ENCODE results near the gene CBX6. TPM values are rescaled to one million over a fixed set of nuclear protein-coding genes. Genes with fewer than 3 reads are reported as not detected.

CBX6 gene
- total RNA-seq, 1 experiment from 2014 or later: 31.4 TPM

DNA sequence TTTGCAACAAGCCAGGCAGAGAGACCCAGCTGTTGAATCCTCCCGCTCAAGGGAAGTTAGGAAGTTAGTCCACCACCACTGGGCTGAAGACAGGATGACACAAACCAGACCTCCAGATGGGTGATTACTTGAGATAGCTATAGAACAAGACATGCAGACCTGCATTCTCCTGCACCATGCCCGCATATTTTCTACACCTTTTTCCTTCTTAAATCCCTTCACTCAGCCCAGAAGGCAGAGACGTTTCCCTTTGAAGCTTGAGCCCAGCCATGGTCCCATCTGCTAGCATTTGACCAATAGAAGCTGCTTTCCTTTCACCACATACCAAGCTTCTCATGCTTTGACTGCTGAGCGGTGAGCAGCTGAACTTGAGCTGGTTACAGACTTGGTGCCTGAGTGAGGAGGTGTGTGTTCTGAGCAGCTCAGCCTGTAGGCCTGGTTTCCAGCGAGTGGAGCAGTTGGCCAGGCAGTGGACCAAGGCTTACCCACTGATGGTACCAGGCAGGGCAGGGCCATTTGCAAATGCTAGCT is 29.2 kb upstream of the CBX6 start:
- Histone ChIP-seq H2BK20ac (ENCODE audit: low read depth, low read length, poor library complexity, severe bottlenecking) (no peak overlapping the region), H4K20me1 (ENCODE audit: control insufficient read depth, insufficient read depth, insufficient read length) (no peaks in the 10 kb centered on the region), H2BK12ac (ENCODE audit: insufficient read length, low read depth, low read length) (no peak overlapping the region), H3K9ac (ENCODE audit: extremely low read depth, insufficient read length, low read length) (no peak overlapping the region), H3K23me2 (ENCODE audit: insufficient read length, low read depth, low read length, poor library complexity, severe bottlenecking) (no peaks in the 10 kb centered on the region), H4K5ac (ENCODE audit: insufficient read length, low read depth, low read length) (no peak overlapping the region), H3K14ac (ENCODE audit: insufficient read depth, low read length) (no peak overlapping the region), H2AFZ (ENCODE audit: low read length) (no peak overlapping the region), H3K27me3 (ENCODE audit: insufficient read depth, low read length) (no peaks in the 10 kb centered on the region), H3K4me1 (ENCODE audit: insufficient read depth, low read length) (no peaks in the 10 kb centered on the region), H3K4ac (ENCODE audit: low read depth, low read length) (no peak overlapping the region), H3K18ac (ENCODE audit: insufficient read length, low read depth, low read length) (no peak overlapping the region), H3K79me2 (ENCODE audit: insufficient read depth, low read length) (no peaks in the 10 kb centered on the region), H3K56ac (ENCODE audit: insufficient read length, low read depth, low read length) (no peak overlapping the region), H2BK15ac (ENCODE audit: low read depth, low read length) (no peak overlapping the region), H3K9me3 (ENCODE audit: control insufficient read depth, low read depth, low read length) (no peaks in the 10 kb centered on the region), H2BK5ac (ENCODE audit: insufficient read length, low read length) (no peak overlapping the region), H3K79me1 (ENCODE audit: insufficient read depth, low read depth, low read length, poor library complexity, severe bottlenecking) (no peaks in the 10 kb centered on the region), H2BK120ac (ENCODE audit: low read depth, low read length, poor library complexity, severe bottlenecking) (no peak overlapping the region), H4K91ac (ENCODE audit: insufficient read length, low read depth, low read length) (no peak overlapping the region), H3K27ac (ENCODE audit: insufficient read length, low read depth, low read length) (no peak overlapping the region), H2AK5ac (ENCODE audit: insufficient read length, low read length) (no peak overlapping the region), H3K23ac (ENCODE audit: insufficient read length, low read depth, low read length) (no peak overlapping the region), H4K8ac (replicated peaks; ENCODE audit: insufficient read length, low read depth, low read length) (no peak overlapping the region), H3T11ph (ENCODE audit: low read length) (no peak overlapping the region), H3K4me2 (ENCODE audit: insufficient read depth, insufficient read length, low read length) (no peak overlapping the region)
- H3K27me3 Mint-ChIP-seq (ENCODE audit: low read depth): peaks cover 12% of the 10 kb centered on the region
- TF ChIP-seq, protein P1, sequence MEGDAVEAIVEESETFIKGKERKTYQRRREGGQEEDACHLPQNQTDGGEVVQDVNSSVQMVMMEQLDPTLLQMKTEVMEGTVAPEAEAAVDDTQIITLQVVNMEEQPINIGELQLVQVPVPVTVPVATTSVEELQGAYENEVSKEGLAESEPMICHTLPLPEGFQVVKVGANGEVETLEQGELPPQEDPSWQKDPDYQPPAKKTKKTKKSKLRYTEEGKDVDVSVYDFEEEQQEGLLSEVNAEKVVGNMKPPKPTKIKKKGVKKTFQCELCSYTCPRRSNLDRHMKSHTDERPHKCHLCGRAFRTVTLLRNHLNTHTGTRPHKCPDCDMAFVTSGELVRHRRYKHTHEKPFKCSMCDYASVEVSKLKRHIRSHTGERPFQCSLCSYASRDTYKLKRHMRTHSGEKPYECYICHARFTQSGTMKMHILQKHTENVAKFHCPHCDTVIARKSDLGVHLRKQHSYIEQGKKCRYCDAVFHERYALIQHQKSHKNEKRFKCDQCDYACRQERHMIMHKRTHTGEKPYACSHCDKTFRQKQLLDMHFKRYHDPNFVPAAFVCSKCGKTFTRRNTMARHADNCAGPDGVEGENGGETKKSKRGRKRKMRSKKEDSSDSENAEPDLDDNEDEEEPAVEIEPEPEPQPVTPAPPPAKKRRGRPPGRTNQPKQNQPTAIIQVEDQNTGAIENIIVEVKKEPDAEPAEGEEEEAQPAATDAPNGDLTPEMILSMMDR (conservative IDR thresholded peaks at IDR 0.05): no peak
- H3K36me3 Mint-ChIP-seq (ENCODE audit: insufficient read depth in 1 of 3, low read depth in 3 of 3): peaks cover 4 to 12% (median 5%) of the 10 kb centered on the region in 3 experiments; a peak in 6 of 7 replicates
- H3K27ac Mint-ChIP-seq: no peak overlapping the region
- H3K4me1 Mint-ChIP-seq: no peaks in the 10 kb centered on the region
- H3K9me3 Mint-ChIP-seq: peaks cover 30 to 35% of the 10 kb centered on the region in 2 experiments
- no peak overlapping the region for H3K4me3 Mint-ChIP-seq
- no CpG with 5 or more reads among the region's 5 CpGs for WGBS (ENCODE audit: extremely low coverage, insufficient read length, low lambda C conversion rate)
- no peak for DNase-seq
